SU-DHL-6 (cell line): ENCODE data around the gene PAQR4.

ENCODE experiments used
- H2AFZ ChIP-seq: fragments of 200-600 bp; sonication (generic); 2 replicates; pipeline ENCODE4 v1.6.1; 2014; ENCODE audit warnings: low read depth, mild to moderate bottlenecking, moderate library complexity, mixed read lengths, antibody characterized with exemption, low read length; ENCODE audit not compliant: severe bottlenecking
- H3F3A ChIP-seq: fragments of 200-600 bp; shearing (Covaris generic); 2 replicates; pipeline ENCODE4 v1.6.0; 2016; ENCODE audit warnings: antibody characterized with exemption, mild to moderate bottlenecking; ENCODE audit not compliant: insufficient read depth
- H3K27ac ChIP-seq: fragments of 200-600 bp; sonication (generic); 2 replicates; pipeline ENCODE4 v1.5.1; 2016; ENCODE audit warnings: low read depth, mild to moderate bottlenecking, low read length, moderate library complexity, mixed read lengths
- H3K27me3 ChIP-seq: fragments of 200-600 bp; sonication (generic), shearing (Covaris generic); 2 replicates; pipeline ENCODE4 v1.6.0; 2014; ENCODE audit warnings: mild to moderate bottlenecking, low read length
- H3K36me3 ChIP-seq: fragments of 200-600 bp; sonication (generic); 2 replicates; pipeline ENCODE4 v1.6.1; 2014; ENCODE audit warnings: mild to moderate bottlenecking, low read length, mixed read lengths
- H3K4me2 ChIP-seq: fragments of 300-600, 200-600 bp; shearing (Covaris generic), sonication (generic); 2 replicates; pipeline ENCODE4 v1.6.0; 2014; ENCODE audit warnings: low read length, low read depth, mild to moderate bottlenecking; ENCODE audit not compliant: poor library complexity, severe bottlenecking
- H3K4me3 ChIP-seq: fragments of 200-600 bp; sonication (generic); 2 replicates; pipeline ENCODE4 v1.5.1; 2014; ENCODE audit warnings: antibody characterized with exemption, low read length, mild to moderate bottlenecking, mixed read lengths; ENCODE audit not compliant: insufficient read depth, poor library complexity, severe bottlenecking
- H3K79me2 ChIP-seq: fragments of 200-600 bp; sonication (generic); 2 replicates; pipeline ENCODE4 v1.6.1; 2014; ENCODE audit warnings: mild to moderate bottlenecking, low read length, moderate library complexity; ENCODE audit not compliant: insufficient read depth
- H3K9ac ChIP-seq: fragments of 200-600 bp; sonication (generic); 2 replicates; pipeline ENCODE4 v1.7.0; 2014; ENCODE audit warnings: mild to moderate bottlenecking, low read length
- H3K9me2 ChIP-seq: fragments of 200-600 bp; sonication (generic); replicated peaks from 2 replicates; pipeline ENCODE4 v1.6.1; 2014; ENCODE audit warnings: low read length; ENCODE audit not compliant: insufficient read depth
- H3K9me3 ChIP-seq: fragments of 200-600 bp; sonication (generic); 2 replicates; pipeline ENCODE4 v1.6.1; 2014; ENCODE audit warnings: low read length, mixed read lengths; ENCODE audit not compliant: insufficient read depth
- H4K20me1 ChIP-seq: fragments of 200-600 bp; sonication (generic); 2 replicates; pipeline ENCODE4 v1.6.1; 2014; ENCODE audit warnings: low read depth, mild to moderate bottlenecking, antibody characterized with exemption, low read length, moderate library complexity, mixed read lengths
- CTCF ChIP-seq: fragments of 200-600 bp; sonication (generic); IDR thresholded peaks from one replicate; pipeline ENCODE4 v1.5.1; 2017; ENCODE audit warnings: antibody characterized with exemption, mild to moderate bottlenecking, low read length, moderate library complexity; ENCODE audit not compliant: insufficient read depth, poor library complexity, severe bottlenecking
- EZH2phosphoT487 ChIP-seq: fragments of 200-600 bp; sonication (generic), shearing (Covaris generic); conservative IDR thresholded peaks from 2 replicates; pipeline ENCODE4 v1.6.1; 2018; ENCODE audit warnings: mild to moderate bottlenecking, antibody characterized with exemption, low read length, moderate library complexity, mixed read lengths

Gene PAQR4

GRCh38 chr16:2934450-2934849, 34.7 kb upstream of the PAQR4 start:
- H2AFZ ChIP-seq = no peak overlapping the region
- no peaks in the 10 kb centered on the region for H3K79me2 ChIP-seq
- no peak overlapping the region for H3K4me2 ChIP-seq
- no peaks in the 10 kb centered on the region for H3K9me3 ChIP-seq
- no peaks in the 10 kb centered on the region for H3F3A ChIP-seq
- no peak overlapping the region for H3K9ac ChIP-seq
- H3K27ac ChIP-seq = no peak overlapping the region
- H3K4me3 ChIP-seq = no peak overlapping the region
- H4K20me1 ChIP-seq = no peaks in the 10 kb centered on the region
- no peaks in the 10 kb centered on the region for H3K27me3 ChIP-seq
- no peaks in the 10 kb centered on the region for H3K9me2 ChIP-seq
- no peaks in the 10 kb centered on the region for H3K36me3 ChIP-seq
- TF ChIP-seq CTCF = no peak
- TF ChIP-seq EZH2phosphoT487 = no peak

DNA sequence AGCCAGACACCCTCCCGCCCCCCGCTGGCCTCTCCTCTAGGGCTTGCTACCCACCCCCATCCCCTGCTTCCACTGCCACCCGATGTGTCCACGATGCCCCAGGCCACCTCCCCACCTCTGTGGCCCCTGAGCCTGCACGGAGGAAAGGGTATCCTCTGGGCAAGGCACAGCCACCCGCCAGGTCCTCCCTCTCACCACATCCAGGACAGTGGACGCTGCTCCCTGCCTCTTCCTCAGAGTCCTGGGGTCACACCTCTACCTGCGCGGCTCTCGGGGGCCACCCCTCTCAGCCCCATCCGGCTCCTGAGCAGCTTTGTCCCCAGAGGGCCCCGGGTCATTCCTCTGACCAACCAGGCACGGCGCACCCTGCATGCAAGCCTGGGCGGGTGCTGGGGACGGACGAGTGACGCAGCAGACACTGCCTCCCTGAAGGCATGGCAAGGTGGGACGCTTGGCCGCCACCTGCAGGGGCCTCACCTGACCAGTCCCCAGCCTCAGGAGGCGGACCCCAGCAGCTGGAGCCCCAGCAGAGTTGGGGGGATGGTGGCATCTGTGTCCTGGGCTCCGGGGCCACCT, 32.6 kb upstream of the PAQR4 start:
- Histone ChIP-seq H3K4me3 (no peak overlapping the region), H3K27ac (no peak overlapping the region), H3K9me3 (no peaks in the 10 kb centered on the region), H3K36me3 (no peaks in the 10 kb centered on the region), H3K9ac (no peak overlapping the region), H3K27me3 (no peaks in the 10 kb centered on the region), H3K79me2 (no peaks in the 10 kb centered on the region), H3F3A (no peaks in the 10 kb centered on the region), H3K4me2 (no peak overlapping the region), H2AFZ (no peak overlapping the region), H3K9me2 (no peaks in the 10 kb centered on the region), H4K20me1 (no peaks in the 10 kb centered on the region)
- TF ChIP-seq EZH2phosphoT487 = no peak
- TF ChIP-seq CTCF = no peak

DNA sequence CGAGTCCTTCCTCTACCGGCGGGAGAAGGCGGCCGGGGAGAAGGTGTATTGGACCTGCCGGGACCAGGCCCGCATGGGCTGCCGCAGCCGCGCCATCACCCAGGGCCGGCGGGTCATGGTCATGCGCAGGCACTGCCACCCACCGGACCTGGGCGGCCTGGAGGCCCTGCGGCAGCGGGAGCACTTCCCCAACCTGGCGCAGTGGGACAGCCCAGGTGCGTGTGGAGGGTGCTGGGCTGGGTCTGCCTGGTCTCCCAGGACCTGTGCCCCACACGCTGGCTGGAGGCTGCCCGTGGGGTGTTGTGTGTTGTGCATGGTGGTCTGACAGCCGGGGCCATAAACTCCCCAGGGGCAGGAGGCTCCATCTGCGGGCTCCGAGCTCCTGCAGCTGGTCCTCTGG, 32.0 kb upstream of the PAQR4 start:
- H3K27ac ChIP-seq = no peak overlapping the region
- H3K4me3 ChIP-seq = no peak overlapping the region
- no peaks in the 10 kb centered on the region for H3K27me3 ChIP-seq
- TF ChIP-seq EZH2phosphoT487 = no peak
- no peak for TF ChIP-seq CTCF
- H3K79me2 ChIP-seq = no peaks in the 10 kb centered on the region
- H3K9me3 ChIP-seq = no peaks in the 10 kb centered on the region
- H3K36me3 ChIP-seq = no peaks in the 10 kb centered on the region
- H3K9me2 ChIP-seq = no peaks in the 10 kb centered on the region
- H4K20me1 ChIP-seq = no peaks in the 10 kb centered on the region
- H3K4me2 ChIP-seq = no peak overlapping the region
- no peaks in the 10 kb centered on the region for H3F3A ChIP-seq
- no peak overlapping the region for H2AFZ ChIP-seq
- H3K9ac ChIP-seq = no peak overlapping the region

DNA sequence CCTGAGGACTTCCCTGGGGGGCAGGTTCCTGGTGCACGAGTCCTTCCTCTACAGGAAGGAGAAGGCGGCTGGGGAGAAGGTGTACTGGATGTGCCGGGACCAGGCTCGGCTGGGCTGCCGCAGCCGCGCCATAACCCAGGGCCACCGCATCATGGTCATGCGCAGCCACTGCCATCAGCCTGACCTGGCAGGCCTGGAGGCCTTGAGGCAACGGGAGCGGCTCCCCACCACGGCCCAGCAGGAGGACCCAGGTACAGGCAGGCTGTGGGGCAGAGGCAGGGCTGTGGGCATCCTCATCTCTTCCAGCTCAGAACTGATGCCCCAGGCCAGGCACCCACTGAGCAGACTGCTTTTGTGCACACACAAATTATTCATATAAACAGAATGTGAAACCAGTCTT, 30.9 kb upstream of the PAQR4 start:
- Histone ChIP-seq H2AFZ (no peak overlapping the region), H3K79me2 (no peaks in the 10 kb centered on the region), H3K9ac (no peak overlapping the region), H3K9me3 (no peaks in the 10 kb centered on the region), H3K4me3 (no peak overlapping the region), H4K20me1 (no peaks in the 10 kb centered on the region), H3K27me3 (no peaks in the 10 kb centered on the region), H3K27ac (no peak overlapping the region), H3F3A (no peaks in the 10 kb centered on the region), H3K4me2 (no peak overlapping the region), H3K9me2 (no peaks in the 10 kb centered on the region), H3K36me3 (no peaks in the 10 kb centered on the region)
- TF ChIP-seq EZH2phosphoT487 (no peak), CTCF (no peak)
